Lower lobe of right lung (tissue), 2 donors: Measurements from ENCODE around the gene GRP. TPM values are rescaled to one million over a fixed set of nuclear protein-coding genes. Genes with fewer than 3 reads are reported as not detected.

ENCODE experiments used
- ATAC-seq, 2 donors: fragments of 200-7000 bp; cut with Tn5 transposase; one replicate each; pipeline ENCODE4 v1.9.1; 2020 to 2022; ENCODE audit warnings: mild to moderate bottlenecking in 2 of 2, moderate library complexity in 2 of 2
- DNase-seq: peaks from one replicate; pipeline ENCODE4 v3.0.0-alpha.2; 2020
- H3K27ac ChIP-seq: fragments of 200-600 bp; one replicate; pipeline ENCODE4 v1.8.0; 2022
- H3K27me3 ChIP-seq: fragments of 200-600 bp; one replicate; pipeline ENCODE4 v1.8.0; 2022; ENCODE audit warnings: low read depth
- H3K36me3 ChIP-seq: fragments of 200-600 bp; one replicate; pipeline ENCODE4 v1.8.0; 2022; ENCODE audit warnings: mild to moderate bottlenecking
- H3K4me1 ChIP-seq: fragments of 200-600 bp; one replicate; pipeline ENCODE4 v1.8.0; 2022
- H3K4me3 ChIP-seq: fragments of 200-600 bp; one replicate; pipeline ENCODE4 v1.8.0; 2022; ENCODE audit warnings: mild to moderate bottlenecking
- H3K9me3 ChIP-seq: fragments of 200-600 bp; one replicate; pipeline ENCODE4 v1.8.0; 2022
- intact Hi-C: fragments of 100-400 bp; cut with DNase I; formaldehyde crosslinking; loops from one replicate; pipeline ENCODE4 v1.11.0; 2022
- total RNA-seq: library from RNA; stranded (reverse); fragmentation: NEBNext Ultra II Directional; extraction: Animal tissue kit (Norgen Biotek cat#: 25700); gene quantifications from one replicate; pipeline ENCODE4 v1.2.1, GENCODE V29; 2021
- TF ChIP-seq, protein P1 (sequence below): fragments of 200-600 bp; IDR thresholded peaks from one replicate; pipeline ENCODE4 v1.8.0; 2022; ENCODE audit warnings: antibody characterized with exemption, mild to moderate bottlenecking
- donor health status: DM: no; HTN: yes; CAD: no; lungs with severe emphysema.

GRP gene
- total RNA-seq, 1 donor from 2014 or later: 1.7 TPM

DNA sequence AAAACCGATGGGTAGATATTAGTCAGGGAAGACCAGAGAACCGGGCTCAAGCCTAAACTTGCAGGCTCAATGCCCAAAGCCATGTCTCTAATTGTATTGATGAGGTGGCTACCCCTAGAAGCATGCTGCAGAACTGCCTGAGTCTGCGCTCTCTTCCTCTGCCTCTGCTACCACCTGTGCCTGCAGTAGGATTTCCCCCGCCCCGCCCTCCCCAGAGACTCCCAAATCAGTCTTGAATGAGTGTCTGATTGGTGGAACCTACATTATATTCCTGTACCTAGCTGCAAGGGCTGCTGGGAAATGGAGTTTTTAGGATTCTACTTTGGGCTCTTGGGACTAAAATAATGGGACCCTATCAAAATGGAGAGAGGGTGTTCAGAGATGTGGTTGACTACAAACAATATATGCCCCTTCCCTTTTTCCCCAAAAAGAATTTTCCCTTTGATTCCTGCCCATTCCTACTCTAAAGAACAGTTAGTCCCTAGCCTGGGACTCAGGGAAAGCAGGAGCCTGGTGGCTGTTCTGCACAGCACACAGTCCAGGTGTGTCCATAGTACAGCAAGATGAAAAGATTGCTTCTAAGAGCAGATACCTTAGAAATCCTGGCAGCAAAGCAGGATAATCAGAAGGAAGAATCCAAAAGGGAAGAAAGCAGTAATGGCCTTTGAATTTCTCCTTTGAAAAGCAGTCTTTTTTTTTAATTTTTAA is 12.5 kb downstream of the GRP start:
- Histone ChIP-seq H3K4me1 (no peaks in the 10 kb centered on the region), H3K27me3 (no peaks in the 10 kb centered on the region), H3K4me3 (no peak overlapping the region), H3K36me3 (no peaks in the 10 kb centered on the region), H3K9me3 (no peaks in the 10 kb centered on the region), H3K27ac (no peak overlapping the region)
- no peak for ATAC-seq
- no peak for DNase-seq
- intact Hi-C loops: no loop called here
- TF ChIP-seq, protein P1, sequence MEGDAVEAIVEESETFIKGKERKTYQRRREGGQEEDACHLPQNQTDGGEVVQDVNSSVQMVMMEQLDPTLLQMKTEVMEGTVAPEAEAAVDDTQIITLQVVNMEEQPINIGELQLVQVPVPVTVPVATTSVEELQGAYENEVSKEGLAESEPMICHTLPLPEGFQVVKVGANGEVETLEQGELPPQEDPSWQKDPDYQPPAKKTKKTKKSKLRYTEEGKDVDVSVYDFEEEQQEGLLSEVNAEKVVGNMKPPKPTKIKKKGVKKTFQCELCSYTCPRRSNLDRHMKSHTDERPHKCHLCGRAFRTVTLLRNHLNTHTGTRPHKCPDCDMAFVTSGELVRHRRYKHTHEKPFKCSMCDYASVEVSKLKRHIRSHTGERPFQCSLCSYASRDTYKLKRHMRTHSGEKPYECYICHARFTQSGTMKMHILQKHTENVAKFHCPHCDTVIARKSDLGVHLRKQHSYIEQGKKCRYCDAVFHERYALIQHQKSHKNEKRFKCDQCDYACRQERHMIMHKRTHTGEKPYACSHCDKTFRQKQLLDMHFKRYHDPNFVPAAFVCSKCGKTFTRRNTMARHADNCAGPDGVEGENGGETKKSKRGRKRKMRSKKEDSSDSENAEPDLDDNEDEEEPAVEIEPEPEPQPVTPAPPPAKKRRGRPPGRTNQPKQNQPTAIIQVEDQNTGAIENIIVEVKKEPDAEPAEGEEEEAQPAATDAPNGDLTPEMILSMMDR: no peak

DNA sequence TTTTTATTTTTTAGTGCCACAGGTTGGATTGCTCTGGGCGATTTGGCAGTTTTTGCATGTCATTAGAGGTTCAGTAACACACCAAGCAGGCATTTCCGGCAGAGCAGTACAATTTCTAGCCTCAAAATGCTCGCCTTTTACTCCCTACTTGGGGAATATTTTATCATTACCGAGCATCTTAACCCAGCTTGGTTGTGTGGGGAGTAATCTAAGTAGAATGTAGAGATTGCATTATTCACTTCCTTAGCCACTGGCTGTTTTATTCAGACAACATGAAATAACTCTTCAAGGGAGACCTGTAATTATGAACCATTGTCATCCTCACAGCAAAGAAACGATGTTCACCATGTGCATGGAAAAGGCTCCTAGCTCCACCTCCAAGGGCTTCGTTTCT is 13.1 kb downstream of the GRP start:
- DNase-seq (no peak), ATAC-seq (no peak)
- Histone ChIP-seq H3K4me1 (no peaks in the 10 kb centered on the region), H3K27me3 (no peaks in the 10 kb centered on the region), H3K4me3 (no peak overlapping the region), H3K27ac (no peak overlapping the region), H3K36me3 (no peaks in the 10 kb centered on the region), H3K9me3 (no peaks in the 10 kb centered on the region)
- TF ChIP-seq, protein P1: no peak
- intact Hi-C loops: no loop called here

DNA sequence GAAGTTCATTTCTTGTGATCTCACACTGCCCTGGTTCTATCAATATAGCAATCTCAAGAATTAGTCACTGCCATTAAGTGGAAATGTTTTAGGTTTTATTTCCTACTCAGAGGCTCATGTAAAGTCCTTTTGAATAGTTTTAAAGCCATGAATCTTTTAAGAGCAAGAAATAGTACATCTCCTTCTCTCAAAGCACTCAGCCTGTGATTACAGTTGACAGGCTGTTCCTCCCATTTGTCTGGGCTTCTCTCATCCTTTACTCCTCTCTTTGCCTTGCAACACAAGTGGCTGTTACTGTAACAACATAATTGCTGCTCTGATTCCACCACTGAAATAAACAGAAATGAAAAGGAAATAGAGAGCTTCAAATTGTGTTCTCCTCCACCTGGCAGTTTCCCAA is 18.4 kb downstream of the GRP start:
- no peak for ATAC-seq
- Histone ChIP-seq H3K4me3 (no peak overlapping the region), H3K9me3 (no peaks in the 10 kb centered on the region), H3K36me3 (no peaks in the 10 kb centered on the region), H3K4me1 (no peaks in the 10 kb centered on the region), H3K27me3 (no peaks in the 10 kb centered on the region), H3K27ac (no peak overlapping the region)
- DNase-seq: no peak
- intact Hi-C loops: no loop called here
- TF ChIP-seq, protein P1: no peak

DNA sequence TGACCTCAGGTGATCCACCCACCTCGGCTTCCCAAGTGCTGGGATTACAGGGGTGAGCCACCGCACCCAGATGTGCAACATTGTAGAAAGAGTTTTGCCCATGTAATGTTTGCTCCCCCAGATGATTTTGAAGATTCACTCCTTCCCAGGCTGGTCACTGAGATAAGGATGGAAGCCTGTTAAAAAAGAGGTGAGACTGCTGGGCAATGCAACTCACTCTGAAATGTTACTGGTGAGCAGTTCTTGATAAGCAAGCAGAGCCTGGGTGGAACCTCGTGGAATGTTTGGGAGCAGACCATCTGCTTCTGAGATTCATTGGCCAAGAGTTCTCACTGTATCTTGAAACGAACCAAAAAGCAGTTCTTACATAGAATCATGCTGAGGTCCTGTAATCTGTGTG is 19.7 kb downstream of the GRP start:
- DNase-seq: no peak
- TF ChIP-seq, protein P1: no peak
- H3K4me1 ChIP-seq: no peaks in the 10 kb centered on the region
- H3K9me3 ChIP-seq: no peaks in the 10 kb centered on the region
- no peak for ATAC-seq
- H3K4me3 ChIP-seq: no peak overlapping the region
- intact Hi-C loops: no loop called here
- no peak overlapping the region for H3K27ac ChIP-seq
- no peaks in the 10 kb centered on the region for H3K27me3 ChIP-seq
- no peaks in the 10 kb centered on the region for H3K36me3 ChIP-seq

DNA sequence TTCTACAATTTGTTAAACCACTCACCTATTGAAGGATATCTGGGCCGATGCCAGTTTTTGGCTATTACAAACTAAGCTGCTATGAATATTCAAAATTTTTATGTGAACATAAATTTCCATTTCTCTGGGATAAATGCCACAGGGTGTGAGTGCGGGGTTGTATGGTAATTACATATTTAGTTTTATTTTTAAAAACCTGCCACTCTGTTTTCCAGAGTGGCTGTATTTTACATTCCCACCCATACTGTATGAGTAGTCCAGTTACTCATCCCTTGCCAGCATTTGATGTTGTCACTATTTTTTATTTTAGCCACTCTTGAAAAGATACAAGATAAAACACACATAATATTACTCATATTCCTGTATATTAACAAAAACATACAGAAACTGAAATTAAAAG is 22.9 kb downstream of the GRP start:
- Histone ChIP-seq H3K27me3 (peaks cover 7% of the 10 kb centered on the region), H3K4me1 (no peaks in the 10 kb centered on the region), H3K4me3 (no peak overlapping the region), H3K27ac (no peak overlapping the region), H3K9me3 (no peaks in the 10 kb centered on the region), H3K36me3 (no peaks in the 10 kb centered on the region)
- intact Hi-C loops: no loop called here
- TF ChIP-seq, protein P1: no peak
- DNase-seq (no peak), ATAC-seq (no peak)
